ENCODE measurements around the gene BTBD16.

GRCh38 chr10:122255509-122256301 is 15.4 kb upstream of the BTBD16 start:
- TF ChIP-seq HDGF (IDR thresholded peaks at IDR 0.05; ENCODE audit: borderline replicate concordance) (no peak), ZNF384 (IDR thresholded peaks at IDR 0.05) (no peak), SP1 (IDR thresholded peaks at IDR 0.05) (no peak), ELF4 (IDR thresholded peaks at IDR 0.05) (no peak), FOXM1 (IDR thresholded peaks at IDR 0.05; ENCODE audit: borderline replicate concordance) (no peak), TARDBP (IDR thresholded peaks at IDR 0.05) (no peak), NFRKB (IDR thresholded peaks at IDR 0.05) (no peak), SUZ12 (IDR thresholded peaks at IDR 0.05) (no peak)

Measured in HEK293T (cell line).